HAP-1 (cell line): ENCODE measurements around the gene RPL39L.
A peak's percentile ranks its signal among the peaks of the same experiment; 100 is the strongest.

Experiments
- DNase-seq, 2 experiments: peaks; one replicate each; pipeline ENCODE4 v3.0.0-alpha.2; 2016 to 2020; ENCODE audit warnings: low spot score in 2 of 2
- H3K27me3 ChIP-seq: fragments of 250-450 bp; sonication (Bioruptor Pico); 2 replicates; pipeline ENCODE4 v1.5.1; 2020; ENCODE audit warnings: low read depth, mild to moderate bottlenecking, moderate library complexity
- H3K36me3 ChIP-seq: fragments of 250-450 bp; sonication (Bioruptor Pico); replicated peaks from 2 replicates; pipeline ENCODE4 v1.5.1; 2020; ENCODE audit warnings: mild to moderate bottlenecking
- H3K4me1 ChIP-seq: fragments of 250-450 bp; sonication (Bioruptor Pico); 2 replicates; pipeline ENCODE4 v1.5.1; 2020; ENCODE audit warnings: mild to moderate bottlenecking
- H3K4me3 ChIP-seq: fragments of 250-450 bp; sonication (Bioruptor Pico); 2 replicates; pipeline ENCODE4 v1.5.1; 2020; ENCODE audit warnings: mild to moderate bottlenecking, moderate library complexity
- H3K9me3 ChIP-seq: fragments of 250-450 bp; sonication (Bioruptor Pico); 2 replicates; pipeline ENCODE4 v1.5.1; 2020; ENCODE audit warnings: mild to moderate bottlenecking, moderate library complexity
- in situ Hi-C: fragments of 300-500 bp; cut with MboI; formaldehyde crosslinking; loops from 3 replicates; pipeline ENCODE4 v1.14.3; 2020; ENCODE audit warnings: low sequenced_read_pairs, inconsistent platforms, mixed read lengths

Gene RPL39L

GRCh38 chr3:187102073-187102634 is 37.1 kb downstream of the RPL39L start:
- Histone ChIP-seq H3K4me3 (no peak overlapping the region), H3K27me3 (no peaks in the 10 kb centered on the region), H3K4me1 (peaks cover 14% of the 10 kb centered on the region), H3K36me3 (no peaks in the 10 kb centered on the region), H3K9me3 (no peaks in the 10 kb centered on the region)
- DNase-seq = no peak
- in situ Hi-C loops = no loop called here

DNA sequence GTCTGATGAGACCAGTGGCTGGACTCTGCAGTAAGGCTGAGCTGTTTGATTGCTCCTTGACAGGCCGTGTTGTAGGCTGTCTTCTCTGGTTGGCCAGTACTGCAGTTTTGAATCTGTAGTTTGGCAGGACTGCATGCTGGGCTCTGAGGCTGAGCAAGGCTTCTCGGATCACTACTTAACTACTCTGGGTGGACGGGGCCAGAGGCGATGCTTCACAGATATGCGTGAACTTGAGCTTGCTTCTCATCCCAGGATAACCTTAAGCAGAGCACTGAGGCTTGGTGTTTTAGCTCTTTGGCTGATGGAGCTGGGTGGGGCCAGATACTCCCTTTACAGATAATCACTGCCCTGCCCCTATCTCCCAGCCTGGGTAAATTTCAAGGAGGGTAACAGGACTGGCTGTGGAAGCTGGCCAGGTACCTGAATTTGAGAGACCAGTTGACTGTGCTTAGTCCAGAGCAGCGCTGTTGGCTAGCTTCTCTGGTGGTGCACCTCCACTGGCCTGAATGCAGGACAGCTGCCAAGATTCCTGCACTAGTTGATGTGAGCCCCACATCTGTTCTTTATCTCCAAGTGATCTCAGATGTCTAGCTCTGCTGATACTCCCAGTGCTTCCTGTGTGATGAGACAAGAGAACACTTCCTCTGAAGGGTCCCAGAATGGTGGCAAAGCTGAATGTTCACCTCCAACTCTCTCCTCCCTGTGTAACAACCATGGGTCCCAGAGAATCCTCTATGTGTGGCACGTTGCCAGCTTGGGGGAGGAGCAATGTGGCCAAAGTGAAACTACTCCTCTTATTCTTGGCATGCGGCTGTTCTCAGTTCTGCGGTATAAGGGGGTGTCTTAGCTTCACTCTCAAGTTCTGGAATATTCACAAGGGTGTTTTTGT is 37.9 kb downstream of the RPL39L start:
- H3K4me1 ChIP-seq = peaks cover 14% of the 10 kb centered on the region
- H3K27me3 ChIP-seq = no peaks in the 10 kb centered on the region
- in situ Hi-C loops = no loop called here
- H3K9me3 ChIP-seq = no peaks in the 10 kb centered on the region
- H3K36me3 ChIP-seq = no peaks in the 10 kb centered on the region
- no peak overlapping the region for H3K4me3 ChIP-seq
- DNase-seq = peak in 1 of 2 experiments; percentile 50

DNA sequence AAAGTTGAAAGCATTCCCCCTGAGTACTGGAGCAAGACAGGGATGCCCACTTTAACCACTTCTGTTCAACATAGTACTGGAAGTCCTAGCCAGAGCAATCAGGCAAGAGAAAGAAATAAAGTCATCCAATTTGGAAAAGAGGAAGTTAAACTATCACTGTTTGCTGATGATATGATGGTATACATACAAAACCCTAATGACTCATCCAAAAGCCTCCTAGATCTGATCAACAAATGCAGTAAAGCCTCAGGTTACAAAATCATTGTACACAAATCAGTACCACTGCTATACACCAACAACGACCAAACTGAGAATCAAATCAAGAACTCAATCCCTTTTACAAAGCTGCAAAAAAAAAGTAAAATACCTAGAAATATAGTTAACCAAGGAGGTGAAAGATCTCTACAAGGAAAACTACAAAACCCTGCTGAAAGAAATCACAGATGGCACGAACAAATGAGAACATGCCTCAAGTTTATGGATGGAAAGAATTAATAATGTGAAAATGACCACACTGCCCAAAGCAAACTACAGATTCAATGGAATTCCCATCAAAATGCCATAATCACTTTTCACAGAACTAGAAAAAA is 40.3 kb downstream of the RPL39L start:
- no peaks in the 10 kb centered on the region for H3K27me3 ChIP-seq
- DNase-seq = no peak
- no peaks in the 10 kb centered on the region for H3K36me3 ChIP-seq
- no peak overlapping the region for H3K4me3 ChIP-seq
- in situ Hi-C loops = no loop called here
- H3K4me1 ChIP-seq = no peaks in the 10 kb centered on the region
- no peaks in the 10 kb centered on the region for H3K9me3 ChIP-seq

GRCh38 chr3:187093320-187093719 is 46.0 kb downstream of the RPL39L start:
- no peak for DNase-seq
- Histone ChIP-seq H3K27me3 (no peaks in the 10 kb centered on the region), H3K9me3 (peaks cover 9% of the 10 kb centered on the region), H3K4me3 (no peak overlapping the region), H3K4me1 (peaks cover 5% of the 10 kb centered on the region; the same call in 1 of the 2 replicates), H3K36me3 (no peaks in the 10 kb centered on the region)
- in situ Hi-C loops = no loop called here

- Histone ChIP-seq H3K36me3 (no peaks in the 10 kb centered on the region), H3K4me1 (peaks cover 15% of the 10 kb centered on the region), H3K27me3 (no peaks in the 10 kb centered on the region), H3K4me3 (no peak overlapping the region), H3K9me3 (peaks cover 7% of the 10 kb centered on the region)
- no peak for DNase-seq
- in situ Hi-C loops = no loop called here
These were observed 50.6 kb downstream of the RPL39L start for GRCh38 chr3:187088701-187089100.

DNA sequence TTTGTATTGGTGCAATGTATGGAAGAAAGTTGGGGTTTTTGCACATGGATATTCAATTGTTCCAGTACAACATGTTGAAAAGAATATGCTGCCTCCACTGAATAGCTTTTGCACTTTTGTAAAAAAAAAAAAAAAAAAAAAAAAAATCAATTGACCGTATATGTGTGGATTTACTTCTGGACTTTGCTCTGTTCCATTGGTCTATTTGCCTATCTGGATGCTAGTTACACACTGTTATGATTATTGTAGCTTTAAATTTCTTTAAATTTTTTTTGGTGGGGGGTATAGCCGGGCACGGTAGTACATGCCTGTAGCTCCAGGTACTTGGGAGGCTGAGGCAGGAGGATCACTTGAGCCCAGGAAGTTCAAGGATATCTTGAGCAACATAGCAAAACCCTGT is 52.5 kb downstream of the RPL39L start:
- Histone ChIP-seq H3K27me3 (no peaks in the 10 kb centered on the region), H3K36me3 (no peaks in the 10 kb centered on the region), H3K4me3 (no peak overlapping the region), H3K4me1 (peaks cover 15% of the 10 kb centered on the region), H3K9me3 (peaks cover 5% of the 10 kb centered on the region; the same call in 1 of the 2 replicates)
- no peak for DNase-seq
- in situ Hi-C loops = no loop called here

DNA sequence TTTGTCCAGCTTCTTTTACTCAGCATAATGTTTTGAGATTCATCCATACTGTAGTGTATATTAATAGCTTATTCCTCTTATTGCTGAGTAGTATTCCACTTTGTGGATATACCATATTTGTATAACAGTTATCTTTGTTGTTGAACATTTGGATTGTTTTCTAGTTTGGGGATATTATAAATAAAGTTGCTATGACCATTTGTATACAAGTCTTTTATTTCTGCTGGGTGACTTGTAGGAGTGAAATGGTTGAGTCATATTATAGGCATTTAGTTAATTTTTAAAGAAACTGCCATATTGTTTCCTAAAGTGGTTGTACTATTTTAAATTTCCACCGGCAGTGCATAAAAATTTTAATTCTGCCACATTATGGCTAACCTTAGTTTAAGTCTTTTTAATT is 53.4 kb downstream of the RPL39L start:
- H3K4me1 ChIP-seq = peaks cover 17% of the 10 kb centered on the region
- in situ Hi-C loops = no loop called here
- H3K4me3 ChIP-seq = no peak overlapping the region
- no peaks in the 10 kb centered on the region for H3K36me3 ChIP-seq
- peaks cover 5% of the 10 kb centered on the region; the same call in 1 of the 2 replicates for H3K9me3 ChIP-seq
- no peaks in the 10 kb centered on the region for H3K27me3 ChIP-seq
- no peak for DNase-seq

GRCh38 chr3:187085021-187085666 is 54.2 kb downstream of the RPL39L start:
- Histone ChIP-seq H3K36me3 (no peaks in the 10 kb centered on the region), H3K4me3 (no peak overlapping the region), H3K9me3 (peaks cover 5% of the 10 kb centered on the region; the same call in 1 of the 2 replicates), H3K4me1 (peaks cover 20% of the 10 kb centered on the region), H3K27me3 (no peaks in the 10 kb centered on the region)
- no peak for DNase-seq
- in situ Hi-C loops = no loop called here

DNA sequence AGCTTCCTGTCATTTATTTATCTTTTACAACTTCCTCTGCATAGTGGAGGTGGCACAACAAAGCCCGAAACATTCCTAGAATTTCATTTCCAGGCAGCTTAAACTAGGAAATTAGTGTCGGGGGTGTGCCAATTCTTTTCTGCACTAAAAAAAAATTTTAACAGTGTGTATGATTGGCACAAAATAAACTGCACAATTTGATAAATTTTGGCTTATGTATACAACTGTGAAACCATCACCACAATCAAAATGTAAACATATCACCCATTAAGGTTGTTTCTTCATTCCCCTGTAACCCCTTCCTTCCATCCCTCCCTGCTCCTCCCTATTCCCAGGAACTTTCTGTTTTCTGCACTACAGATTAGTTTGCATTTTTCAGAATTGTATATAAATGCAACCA is 54.7 kb downstream of the RPL39L start:
- in situ Hi-C loops = no loop called here
- Histone ChIP-seq H3K4me1 (peaks cover 26% of the 10 kb centered on the region), H3K4me3 (no peak overlapping the region), H3K27me3 (no peaks in the 10 kb centered on the region), H3K9me3 (peaks cover 3% of the 10 kb centered on the region; the same call in 1 of the 2 replicates), H3K36me3 (no peaks in the 10 kb centered on the region)
- DNase-seq = no peak

- no peak for DNase-seq
- Histone ChIP-seq H3K4me1 (peaks cover 27% of the 10 kb centered on the region), H3K36me3 (peaks cover 1% of the 10 kb centered on the region; the same call in 1 of the 2 replicates), H3K4me3 (no peak overlapping the region), H3K9me3 (no peaks in the 10 kb centered on the region; the same call in 1 of the 2 replicates), H3K27me3 (no peaks in the 10 kb centered on the region)
- in situ Hi-C loops = no loop called here
These were observed 55.2 kb downstream of the RPL39L start for GRCh38 chr3:187084126-187084525.

- H3K4me3 ChIP-seq = no peak overlapping the region
- DNase-seq = no peak
- in situ Hi-C loops = no loop called here
- no peaks in the 10 kb centered on the region for H3K9me3 ChIP-seq
- H3K36me3 ChIP-seq = peaks cover 14% of the 10 kb centered on the region
- H3K4me1 ChIP-seq = peaks cover 22% of the 10 kb centered on the region
- no peaks in the 10 kb centered on the region for H3K27me3 ChIP-seq
These were observed 56.4 kb downstream of the RPL39L start for GRCh38 chr3:187082758-187083375.

DNA sequence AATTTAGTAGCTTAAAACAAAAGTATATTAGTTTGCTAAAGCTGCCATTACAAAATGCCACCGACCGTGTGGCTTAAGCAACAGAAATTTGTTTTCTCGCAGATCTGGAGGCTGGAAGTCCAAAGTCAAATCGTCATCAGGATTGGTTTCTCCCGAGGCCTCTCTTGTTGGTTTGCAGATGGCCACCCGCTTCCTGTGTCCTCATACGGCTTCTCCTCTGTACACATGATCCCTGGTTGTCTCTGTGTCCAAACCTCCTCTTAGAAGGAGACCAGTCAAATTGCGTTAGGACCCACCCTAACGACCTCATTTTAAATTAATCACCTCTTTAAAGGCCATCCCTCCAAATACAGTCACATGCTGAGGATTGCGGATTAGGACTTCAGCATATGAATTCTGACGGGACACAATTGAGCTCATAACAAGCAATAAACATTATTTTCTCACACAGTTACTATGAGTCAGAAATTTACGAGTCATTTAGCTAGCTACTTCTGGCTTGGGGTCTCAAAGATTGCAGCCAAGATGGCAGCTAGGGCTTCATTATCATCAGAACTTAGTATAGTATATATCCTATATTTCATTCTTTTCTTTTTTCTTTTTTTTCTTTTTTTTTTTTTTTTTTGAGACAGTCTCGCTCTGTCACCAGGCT is 58.4 kb downstream of the RPL39L start:
- no peaks in the 10 kb centered on the region for H3K9me3 ChIP-seq
- H3K27me3 ChIP-seq = no peaks in the 10 kb centered on the region
- no peak overlapping the region for H3K4me3 ChIP-seq
- peaks cover 22% of the 10 kb centered on the region for H3K4me1 ChIP-seq
- peaks cover 30% of the 10 kb centered on the region for H3K36me3 ChIP-seq
- in situ Hi-C loops = no loop called here
- no peak for DNase-seq
